Panc1 (cell line): Measurements from ENCODE around the gene SLC35G2. TPM values are rescaled to one million over a fixed set of nuclear protein-coding genes. Genes with fewer than 3 reads are reported as not detected.

Experiments used
- ATAC-seq: fragments of 200-7000 bp; cut with Tn5 transposase; 2 replicates; pipeline ENCODE4 v1.9.1; 2020; ENCODE audit warnings: mild to moderate bottlenecking, moderate library complexity
- Bru-seq: library from RNA; stranded (reverse); fragments of 400-500 nt; gene quantifications from one replicate; lab custom pipeline; 2021; lab: Mats Ljungman, UMichigan
- BruChase-seq, 2 experiments: library from RNA; stranded (reverse); fragments of 400-500 nt; gene quantifications; one replicate each; lab custom pipeline; 2021; lab: Mats Ljungman, UMichigan
- BruUV-seq: library from RNA; stranded (reverse); fragments of 400-500 nt; replicated peaks from 2 replicates; lab custom pipeline; 2021; lab: Mats Ljungman, UMichigan
- CTCF ChIA-PET: fragments of 300-600 bp; sonication (Branson Sonifier 250); formaldehyde crosslinking; loops from one replicate; lab custom pipeline; 2022; ENCODE audit warnings: antibody characterized with exemption; lab: Charles Lee
- POLR2A ChIA-PET: fragments of 300-600 bp; sonication (Branson Sonifier 250); formaldehyde crosslinking; loops from one replicate; lab custom pipeline; 2022; ENCODE audit warnings: antibody characterized with exemption; lab: Charles Lee
- DNase-seq: peaks from one replicate; pipeline ENCODE4 v3.0.0-alpha.2; 2010; ENCODE audit warnings: low read depth, low spot score
- H3K27ac ChIP-seq: 2 replicates; pipeline ENCODE4 v1.5.1; 2011; ENCODE audit warnings: mild to moderate bottlenecking, low read length, inconsistent platforms
- H3K27me3 ChIP-seq: fragments of 200-500 bp; sonication (Bioruptor generic); 2 replicates; pipeline ENCODE4 v1.6.0; 2014; ENCODE audit warnings: low read length, inconsistent platforms; ENCODE audit not compliant: control insufficient read depth, insufficient read depth
- H3K36me3 ChIP-seq: fragments of 200-500 bp; sonication (Bioruptor generic); 2 replicates; pipeline ENCODE4 v1.5.1; 2014; ENCODE audit warnings: inconsistent platforms, mild to moderate bottlenecking, low read length, moderate library complexity; ENCODE audit not compliant: control insufficient read depth, insufficient read depth
- H3K4me1 ChIP-seq: 2 replicates; pipeline ENCODE4 v1.5.1; 2011; ENCODE audit warnings: inconsistent platforms, mild to moderate bottlenecking, low read length, moderate library complexity; ENCODE audit not compliant: control insufficient read depth, insufficient read depth
- H3K4me3 ChIP-seq, 2 experiments: 2 replicates each; pipeline ENCODE4 v1.5.1; 2011 to 2012; ENCODE audit warnings: low read depth in 2 of 2, low read length in 2 of 2, mild to moderate bottlenecking in 2 of 2, inconsistent platforms in 1 of 2, moderate library complexity in 1 of 2
- H3K9me3 ChIP-seq: fragments of 200-500 bp; sonication (Bioruptor generic); 2 replicates; pipeline ENCODE4 v1.5.1; 2014; ENCODE audit warnings: low read depth, mild to moderate bottlenecking, inconsistent platforms, low read length, moderate library complexity; ENCODE audit not compliant: control insufficient read depth, insufficient read depth
- CTCF ChIP-seq: fragments of 450-650 bp; IDR thresholded peaks from 2 replicates; pipeline ENCODE4 v1.5.1; 2017; ENCODE audit warnings: mild to moderate bottlenecking
- POLR2AphosphoS5 ChIP-seq: IDR thresholded peaks from 2 replicates; pipeline ENCODE4 v1.6.1; 2012; ENCODE audit warnings: mild to moderate bottlenecking, low read depth, low read length, moderate library complexity
- REST ChIP-seq, 2 experiments: IDR thresholded peaks; 2 replicates each; pipeline ENCODE4 v1.6.1; 2011 to 2012; ENCODE audit warnings: low read depth in 2 of 2, control low read depth in 1 of 2, low read length in 1 of 2, mild to moderate bottlenecking in 1 of 2, moderate library complexity in 1 of 2; ENCODE audit not compliant: insufficient read depth in 1 of 2
- SIN3A ChIP-seq: IDR thresholded peaks from 2 replicates; pipeline ENCODE4 v1.6.1; 2012; ENCODE audit warnings: low read depth, mild to moderate bottlenecking, low read length, moderate library complexity, borderline replicate concordance; ENCODE audit not compliant: insufficient read depth
- TCF7L2 ChIP-seq: IDR thresholded peaks from 2 replicates; pipeline ENCODE4 v1.6.1; 2011; ENCODE audit warnings: mild to moderate bottlenecking, low read depth, low read length, inconsistent platforms
- in situ Hi-C: cut with HindIII; loops from 2 replicates; pipeline ENCODE4 v1.10.0; 2016; ENCODE audit warnings: low sequenced_read_pairs, low pct_unique_long_range_greater_than_20kb
- intact Hi-C: fragments of 100-400 bp; cut with micrococcal nuclease; formaldehyde crosslinking; loops from one replicate; pipeline ENCODE4 v1.10.0; 2022; ENCODE audit not compliant: unreplicated experiment
- long read RNA-seq: library from polyadenylated mRNA; unstranded; transcript quantifications from one replicate; pipeline ENCODE4 v2.0.0, GENCODE V29; 2021; ENCODE audit not compliant: unreplicated experiment
- polyA plus RNA-seq: library from polyadenylated mRNA; unstranded; fragments of >200 nt; gene quantifications from one replicate; pipeline ENCODE4 v1.2.1, GENCODE V29; 2012; ENCODE audit warnings: missing spikeins; ENCODE audit not compliant: insufficient read length
- total RNA-seq: library from RNA; stranded (reverse); gene quantifications from one replicate; pipeline ENCODE4 v1.2.1, GENCODE V29; 2021; ENCODE audit not compliant: unreplicated experiment

The SLC35G2 gene
- total RNA-seq (15.0 TPM), Bru-seq, nascent RNA (percentile 75 among the genes with signal in this experiment), BruChase-seq, experiment 1, labeled RNA remaining after a 2-hour chase (percentile 84 among the genes with signal in this experiment), BruChase-seq, experiment 2, labeled RNA remaining after a 6-hour chase (percentile 83 among the genes with signal in this experiment)
- 8.1 TPM for polyA plus RNA-seq
- long read RNA-seq, transcript SLC35G2-202 (2 exons, 2,060 nt): major isoform, 17 of 36 reads
- long read RNA-seq, transcript SLC35G2-201 (2 exons, 1,577 nt): minor isoform, 9 of 36 reads
- long read RNA-seq, partial matches to known transcripts: 0 of 36 reads
- long read RNA-seq, other reads (novel, unspliced or antisense): 10 of 36 reads

- no peak for DNase-seq
These were observed at the start of gene SLC35G2 for GRCh38 chr3:136818769-136819391. Gene SLC35G2, plus strand, starts transcription at chr3:136819126. Its CDS starts 35,335 bp downstream, at chr3:136854461.

More at GRCh38 chr3:136818769-136819391, at the start of gene SLC35G2:
- TF ChIP-seq SIN3A: peak; percentile 59; the same call in 1 of the 2 replicates
- TF ChIP-seq CTCF: no peak
- TF ChIP-seq POLR2AphosphoS5: no peak
- no peak; a peak in 2 of 4 replicates for TF ChIP-seq REST (IDR thresholded peaks at IDR 0.05; ENCODE audit: insufficient read depth in 1 of 2, low read depth in 2 of 2, low read length in 1 of 2)
- peak; percentile 38; the same call in 1 of the 2 replicates for TF ChIP-seq TCF7L2
- POLR2A ChIA-PET: no interaction called here
- CTCF ChIA-PET: no interaction called here
- H3K27me3 ChIP-seq: no peaks in the 10 kb centered on the region
- intact Hi-C loops (no loop called here), in situ Hi-C loops (no loop called here)
- H3K4me3 ChIP-seq: peak within 1 kb of the TSS; percentile 70 to 72
- peak; percentile 79 for ATAC-seq
- H3K27ac ChIP-seq: peak within 1 kb of the TSS; percentile 78
- H3K9me3 ChIP-seq: peaks cover 1% of the 10 kb centered on the region; the same call in 1 of the 2 replicates
- BruUV-seq: no TSS peak
- no peaks in the 10 kb centered on the region for H3K36me3 ChIP-seq
- H3K4me1 ChIP-seq: peaks cover 10% of the 10 kb centered on the region
